ENCODE data around the gene PCNX3. TPM values are rescaled to one million over a fixed set of nuclear protein-coding genes. Genes with fewer than 3 reads are reported as not detected.

PCNX3 gene
- total RNA-seq, 1 donor from 2014 or later = 34.0 TPM

GRCh38 chr11:65661599-65662246 lies 46.1 kb downstream of the PCNX3 start:
- no peak for ATAC-seq
- Histone ChIP-seq H3K4me3 (peak overlapping the region; percentile 93), H3K27ac (peak overlapping the region; percentile 99), H3K36me3 (peaks cover 49% of the 10 kb centered on the region), H3K9me3 (no peaks in the 10 kb centered on the region), H3K27me3 (no peaks in the 10 kb centered on the region), H3K4me1 (peaks cover 28% of the 10 kb centered on the region)
- DNase-seq = no peak
- intact Hi-C loops (cut with DNase I) = no loop called here
- TF ChIP-seq, protein P1, sequence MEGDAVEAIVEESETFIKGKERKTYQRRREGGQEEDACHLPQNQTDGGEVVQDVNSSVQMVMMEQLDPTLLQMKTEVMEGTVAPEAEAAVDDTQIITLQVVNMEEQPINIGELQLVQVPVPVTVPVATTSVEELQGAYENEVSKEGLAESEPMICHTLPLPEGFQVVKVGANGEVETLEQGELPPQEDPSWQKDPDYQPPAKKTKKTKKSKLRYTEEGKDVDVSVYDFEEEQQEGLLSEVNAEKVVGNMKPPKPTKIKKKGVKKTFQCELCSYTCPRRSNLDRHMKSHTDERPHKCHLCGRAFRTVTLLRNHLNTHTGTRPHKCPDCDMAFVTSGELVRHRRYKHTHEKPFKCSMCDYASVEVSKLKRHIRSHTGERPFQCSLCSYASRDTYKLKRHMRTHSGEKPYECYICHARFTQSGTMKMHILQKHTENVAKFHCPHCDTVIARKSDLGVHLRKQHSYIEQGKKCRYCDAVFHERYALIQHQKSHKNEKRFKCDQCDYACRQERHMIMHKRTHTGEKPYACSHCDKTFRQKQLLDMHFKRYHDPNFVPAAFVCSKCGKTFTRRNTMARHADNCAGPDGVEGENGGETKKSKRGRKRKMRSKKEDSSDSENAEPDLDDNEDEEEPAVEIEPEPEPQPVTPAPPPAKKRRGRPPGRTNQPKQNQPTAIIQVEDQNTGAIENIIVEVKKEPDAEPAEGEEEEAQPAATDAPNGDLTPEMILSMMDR (IDR thresholded peaks at IDR 0.05) = no peak

DNA sequence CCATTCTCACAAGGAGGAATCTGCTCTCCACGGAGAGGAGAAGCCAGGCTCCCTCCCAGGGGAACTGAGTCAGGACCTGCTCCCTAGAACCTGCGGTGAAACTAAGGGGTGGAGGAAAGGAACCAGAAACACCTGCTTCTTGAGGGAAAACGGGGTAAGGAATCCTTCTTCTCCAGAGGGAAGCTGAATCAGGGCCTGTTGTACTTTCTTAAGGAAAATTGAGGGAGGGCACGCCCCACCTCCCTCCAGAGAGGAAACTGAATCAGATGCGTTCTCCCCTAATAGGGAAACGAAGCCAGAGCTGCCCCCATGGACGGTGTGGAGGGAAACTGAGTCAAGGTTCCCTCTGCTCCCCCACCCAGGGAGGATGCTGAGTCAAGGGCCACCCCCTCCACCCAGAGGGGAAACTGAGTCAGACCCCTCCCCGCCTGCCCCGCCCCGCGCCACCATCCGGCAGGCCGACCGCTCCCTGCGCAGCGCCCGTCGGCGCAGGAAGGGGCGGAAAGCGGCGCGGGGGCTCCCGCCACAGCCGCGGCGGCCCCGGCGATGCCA lies 46.7 kb downstream of the PCNX3 start:
- no peak for DNase-seq
- peaks cover 28% of the 10 kb centered on the region for H3K4me1 ChIP-seq
- TF ChIP-seq, protein P1 (IDR thresholded peaks at IDR 0.05) = no peak
- intact Hi-C loops (cut with DNase I) = no loop called here
- peaks cover 43% of the 10 kb centered on the region for H3K36me3 ChIP-seq
- H3K27ac ChIP-seq = peak overlapping the region; percentile 99
- H3K4me3 ChIP-seq = peak overlapping the region; percentile 93
- no peaks in the 10 kb centered on the region for H3K9me3 ChIP-seq
- no peak for ATAC-seq
- H3K27me3 ChIP-seq = no peaks in the 10 kb centered on the region

DNA sequence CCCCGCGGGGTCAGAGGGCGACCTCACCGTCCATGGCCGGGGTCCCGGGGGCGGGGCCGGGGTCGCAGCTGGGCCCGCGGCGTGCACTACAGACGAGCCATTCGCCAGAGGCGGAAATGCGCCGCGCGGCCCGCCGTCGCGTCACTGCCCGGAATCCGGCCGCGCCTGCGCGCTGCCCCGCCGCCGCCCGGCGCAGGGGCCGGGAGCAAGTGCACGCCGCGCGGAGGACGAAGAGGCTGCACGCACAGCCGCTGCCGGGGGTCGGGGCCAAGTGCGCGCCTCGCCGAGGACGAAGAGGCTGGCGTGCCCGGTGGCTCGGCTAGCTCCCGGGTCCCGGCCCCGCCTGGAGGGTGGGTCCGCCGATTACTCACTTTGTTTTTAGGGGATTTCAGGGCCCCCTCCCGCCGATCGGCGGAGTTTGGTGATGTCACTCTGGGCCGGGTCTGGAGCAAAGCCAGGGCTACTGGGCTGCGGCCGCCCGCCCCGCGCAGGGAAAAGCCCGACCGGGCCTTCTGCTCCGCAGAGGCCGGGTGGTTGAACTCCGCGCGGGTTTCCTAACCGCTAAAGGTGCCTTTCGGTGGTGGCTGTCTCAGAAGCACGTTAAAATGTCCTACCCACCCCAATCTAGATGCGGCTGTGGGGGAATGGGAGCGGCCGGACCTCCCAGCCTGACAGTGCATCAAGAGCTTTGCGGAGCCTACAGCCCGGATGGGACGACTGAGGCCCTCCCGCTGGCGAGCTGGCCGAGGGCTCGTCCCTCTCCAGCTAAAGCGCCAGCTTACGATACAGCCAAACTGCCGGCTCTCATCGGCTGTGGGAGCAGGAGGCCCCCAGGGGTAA lies 47.4 kb downstream of the PCNX3 start, which contains the start of gene RELA:
Gene RELA, minus strand, starts transcription at position 118 of the 840 bp plus-strand sequence. Its CDS starts 84 bp downstream, at position 34.
- DNase-seq = peak; percentile 96
- TF ChIP-seq, protein P1 (IDR thresholded peaks at IDR 0.05) = peak; percentile 5
- H3K4me1 ChIP-seq = peaks cover 28% of the 10 kb centered on the region
- H3K27ac ChIP-seq = peak within 1 kb of the TSS; percentile 99
- no peaks in the 10 kb centered on the region for H3K27me3 ChIP-seq
- H3K36me3 ChIP-seq = peaks cover 36% of the 10 kb centered on the region
- peak; percentile 95 for ATAC-seq
- intact Hi-C loops (cut with DNase I) = no loop called here
- no peaks in the 10 kb centered on the region for H3K9me3 ChIP-seq
- H3K4me3 ChIP-seq = peak within 1 kb of the TSS; percentile 93

DNA sequence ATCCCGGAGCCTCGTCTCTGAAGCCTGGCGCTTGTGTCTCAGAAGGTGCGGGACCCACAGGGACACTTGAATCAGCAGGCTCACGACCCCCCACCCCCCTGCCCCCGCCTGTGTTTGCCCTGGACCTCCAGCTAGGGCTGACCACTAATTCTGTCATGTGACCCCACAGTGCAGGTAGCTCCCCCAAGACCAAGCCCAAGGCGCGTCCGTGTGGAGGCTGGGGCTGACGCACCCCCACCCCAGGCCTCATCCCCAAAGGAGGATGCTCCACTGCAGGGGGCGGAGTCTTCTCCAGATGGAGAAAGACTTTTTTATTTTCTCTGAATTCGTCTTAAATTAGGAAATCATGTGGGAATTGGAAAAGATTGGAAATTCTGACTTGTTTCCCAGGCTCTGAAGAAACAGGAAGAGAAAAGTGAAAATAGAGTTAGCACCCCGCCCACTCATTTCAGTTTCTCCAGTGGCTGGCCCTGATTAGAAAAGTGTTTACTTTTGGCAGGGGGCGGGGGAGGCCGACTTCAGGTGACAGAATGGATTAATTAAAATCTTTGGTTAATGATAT lies 48.1 kb downstream of the PCNX3 start:
- TF ChIP-seq, protein P1 (IDR thresholded peaks at IDR 0.05) = no peak
- H3K36me3 ChIP-seq = peaks cover 29% of the 10 kb centered on the region
- intact Hi-C loops (cut with DNase I) = no loop called here
- no peaks in the 10 kb centered on the region for H3K27me3 ChIP-seq
- peaks cover 28% of the 10 kb centered on the region for H3K4me1 ChIP-seq
- no peaks in the 10 kb centered on the region for H3K9me3 ChIP-seq
- H3K4me3 ChIP-seq = peak overlapping the region; percentile 93
- ATAC-seq = peak; percentile 43
- DNase-seq = peak; percentile 80
- H3K27ac ChIP-seq = peak overlapping the region; percentile 99

DNA sequence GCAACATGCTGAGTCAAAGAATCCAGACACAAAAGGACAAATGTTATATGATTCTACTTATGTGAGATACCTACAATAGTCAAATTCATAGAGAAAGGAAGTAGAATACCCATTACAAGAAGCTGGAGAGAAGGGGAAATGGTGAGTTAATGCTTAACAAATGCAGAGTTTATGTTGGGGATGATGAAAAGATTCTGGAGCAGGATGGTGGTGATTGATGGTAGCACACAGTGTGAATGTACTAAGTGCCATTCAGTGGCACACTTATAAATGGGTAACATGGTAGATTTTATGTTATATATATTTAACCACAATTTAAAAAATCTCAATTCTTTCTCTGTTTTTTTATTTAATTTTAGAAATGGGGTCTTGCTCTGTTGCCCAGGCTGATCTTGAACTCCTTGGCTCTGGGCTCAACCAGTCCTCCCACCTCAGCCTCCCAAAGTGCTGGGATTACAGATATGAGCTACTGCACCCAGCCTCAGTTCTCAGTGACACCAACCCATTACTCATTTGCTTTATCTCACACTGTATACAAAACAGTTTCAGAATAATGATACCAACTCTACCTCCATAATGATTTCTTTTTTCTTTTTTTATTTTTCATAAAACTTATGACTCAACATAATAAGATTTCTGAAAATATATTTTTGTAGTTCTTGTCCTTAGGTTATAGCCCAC lies 56.7 kb downstream of the PCNX3 start:
- intact Hi-C loops (cut with DNase I) = no loop called here
- Histone ChIP-seq H3K27me3 (no peaks in the 10 kb centered on the region), H3K9me3 (no peaks in the 10 kb centered on the region), H3K4me3 (no peak overlapping the region), H3K36me3 (no peaks in the 10 kb centered on the region), H3K27ac (no peak overlapping the region), H3K4me1 (no peaks in the 10 kb centered on the region)
- DNase-seq (no peak), ATAC-seq (no peak)
- TF ChIP-seq, protein P1 (IDR thresholded peaks at IDR 0.05) = no peak

Data from upper lobe of right lung (tissue), 1 donor.